Inflammatory macrophage treated with lipopolysaccharide for 1 hour (primary cell): ENCODE data around the gene NRBF2.
"Not testable (repeated sequence)": the region's sequence is repeated elsewhere in the genome, so short reads cannot be mapped to it uniquely, and the experiment has no call there.

ENCODE experiments used
- DNase-seq, 2 donors: peaks; one replicate each; pipeline ENCODE4 v3.0.0-alpha.2; 2020 to 2022

NRBF2 gene

GRCh38 chr10:63133056-63133820, at the start of gene NRBF2:
Gene NRBF2, plus strand, starts transcription at chr10:63133328. Its CDS starts 143 bp downstream, at chr10:63133471.
- DNase-seq, result peak; percentile 96

GRCh38 chr10:63083406-63083805, 49.7 kb upstream of the NRBF2 start:
- DNase-seq, result not testable (repeated sequence)

GRCh38 chr10:63083904-63084689, 49.0 kb upstream of the NRBF2 start:
- peak; percentile 71 to 79 for DNase-seq

- DNase-seq, result no peak
Measured at GRCh38 chr10:63084690-63085382, 48.3 kb upstream of the NRBF2 start.

- DNase-seq, result no peak
Measured at GRCh38 chr10:63093227-63093626, 39.9 kb upstream of the NRBF2 start.

GRCh38 chr10:63094405-63094804, 38.7 kb upstream of the NRBF2 start:
- DNase-seq, result no peak

GRCh38 chr10:63094881-63095280, 38.2 kb upstream of the NRBF2 start:
- DNase-seq, result no peak

GRCh38 chr10:63099734-63100133, 33.4 kb upstream of the NRBF2 start:
- no peak for DNase-seq

- not testable (repeated sequence) for DNase-seq
Measured at GRCh38 chr10:63101091-63101490, 32.0 kb upstream of the NRBF2 start.

GRCh38 chr10:63102279-63102883, 30.7 kb upstream of the NRBF2 start:
- DNase-seq, result not testable (repeated sequence)

- not testable (repeated sequence) for DNase-seq
Measured at GRCh38 chr10:63103178-63103577, 29.9 kb upstream of the NRBF2 start.

- no peak for DNase-seq
Measured at GRCh38 chr10:63103971-63104409, 29.1 kb upstream of the NRBF2 start.

- peak; percentile 52 to 65 for DNase-seq
Measured at GRCh38 chr10:63105225-63106110, 27.7 kb upstream of the NRBF2 start.

- DNase-seq, result peak in 1 of 2 donors; percentile 25
Measured at GRCh38 chr10:63106111-63106755, 26.9 kb upstream of the NRBF2 start.

GRCh38 chr10:63107943-63108437, 25.1 kb upstream of the NRBF2 start:
- DNase-seq, result peak; percentile 30 to 67

- no peak for DNase-seq
Measured at GRCh38 chr10:63110940-63111339, 22.2 kb upstream of the NRBF2 start.

- DNase-seq, result peak; percentile 79 to 89
Measured at GRCh38 chr10:63114031-63114814, 18.9 kb upstream of the NRBF2 start.

- DNase-seq, result peak; percentile 23 to 46
Measured at GRCh38 chr10:63115732-63116383, 17.3 kb upstream of the NRBF2 start.

GRCh38 chr10:63116452-63117072, 16.6 kb upstream of the NRBF2 start:
- DNase-seq, result no peak
